Measurements from ENCODE around the gene ELOVL4.

Gene ELOVL4

DNA sequence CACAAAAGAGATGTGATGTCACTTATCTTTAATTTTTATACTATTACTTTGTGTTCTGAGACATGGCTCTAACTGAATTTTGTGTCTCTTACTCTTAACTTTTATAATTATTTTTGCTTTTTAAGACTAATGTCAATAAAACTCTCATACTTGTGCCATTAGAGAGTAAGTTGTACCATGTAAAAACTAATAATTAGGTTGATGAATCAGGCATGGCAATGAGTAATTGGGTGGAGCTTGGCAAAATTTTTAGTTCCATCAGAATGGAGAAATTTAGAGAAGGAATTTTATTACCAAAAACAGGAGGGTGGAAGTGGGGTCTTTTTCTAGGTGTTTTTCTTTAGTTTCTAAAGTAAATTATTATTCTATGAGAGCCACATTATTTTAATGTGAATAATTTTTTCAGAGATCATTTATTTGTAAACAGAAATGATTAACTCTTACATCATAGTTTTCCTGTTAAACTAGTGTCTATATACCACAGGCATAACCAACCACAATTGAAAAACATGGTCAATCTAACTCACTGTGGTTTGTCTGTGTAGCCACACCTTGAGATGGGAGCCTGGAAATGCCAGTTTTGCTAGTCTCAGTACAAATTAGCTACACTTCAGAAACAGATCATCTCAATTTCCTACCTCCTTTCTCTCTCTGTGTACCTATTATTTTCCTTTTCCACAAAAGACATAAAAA is 51.8 kb downstream of the ELOVL4 start:
- DNase-seq (ENCODE audit: insufficient read length, low spot score) (no peak), FAIRE-seq (no peak)
- TF ChIP-seq, protein P1, sequence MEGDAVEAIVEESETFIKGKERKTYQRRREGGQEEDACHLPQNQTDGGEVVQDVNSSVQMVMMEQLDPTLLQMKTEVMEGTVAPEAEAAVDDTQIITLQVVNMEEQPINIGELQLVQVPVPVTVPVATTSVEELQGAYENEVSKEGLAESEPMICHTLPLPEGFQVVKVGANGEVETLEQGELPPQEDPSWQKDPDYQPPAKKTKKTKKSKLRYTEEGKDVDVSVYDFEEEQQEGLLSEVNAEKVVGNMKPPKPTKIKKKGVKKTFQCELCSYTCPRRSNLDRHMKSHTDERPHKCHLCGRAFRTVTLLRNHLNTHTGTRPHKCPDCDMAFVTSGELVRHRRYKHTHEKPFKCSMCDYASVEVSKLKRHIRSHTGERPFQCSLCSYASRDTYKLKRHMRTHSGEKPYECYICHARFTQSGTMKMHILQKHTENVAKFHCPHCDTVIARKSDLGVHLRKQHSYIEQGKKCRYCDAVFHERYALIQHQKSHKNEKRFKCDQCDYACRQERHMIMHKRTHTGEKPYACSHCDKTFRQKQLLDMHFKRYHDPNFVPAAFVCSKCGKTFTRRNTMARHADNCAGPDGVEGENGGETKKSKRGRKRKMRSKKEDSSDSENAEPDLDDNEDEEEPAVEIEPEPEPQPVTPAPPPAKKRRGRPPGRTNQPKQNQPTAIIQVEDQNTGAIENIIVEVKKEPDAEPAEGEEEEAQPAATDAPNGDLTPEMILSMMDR (IDR thresholded peaks at IDR 0.05; ENCODE audit: insufficient read depth, missing control alignments): no peak

GRCh38 chr6:79894939-79895338 is 52.4 kb downstream of the ELOVL4 start:
- FAIRE-seq (no peak), DNase-seq (ENCODE audit: insufficient read length, low spot score) (no peak)
- TF ChIP-seq, protein P1 (IDR thresholded peaks at IDR 0.05; ENCODE audit: insufficient read depth, missing control alignments): no peak

- TF ChIP-seq, protein P1 (IDR thresholded peaks at IDR 0.05; ENCODE audit: insufficient read depth, missing control alignments): no peak
- no peak for FAIRE-seq
- DNase-seq (ENCODE audit: insufficient read length, low spot score): no peak
These were observed 58.8 kb downstream of the ELOVL4 start for GRCh38 chr6:79888587-79888986.

DNA sequence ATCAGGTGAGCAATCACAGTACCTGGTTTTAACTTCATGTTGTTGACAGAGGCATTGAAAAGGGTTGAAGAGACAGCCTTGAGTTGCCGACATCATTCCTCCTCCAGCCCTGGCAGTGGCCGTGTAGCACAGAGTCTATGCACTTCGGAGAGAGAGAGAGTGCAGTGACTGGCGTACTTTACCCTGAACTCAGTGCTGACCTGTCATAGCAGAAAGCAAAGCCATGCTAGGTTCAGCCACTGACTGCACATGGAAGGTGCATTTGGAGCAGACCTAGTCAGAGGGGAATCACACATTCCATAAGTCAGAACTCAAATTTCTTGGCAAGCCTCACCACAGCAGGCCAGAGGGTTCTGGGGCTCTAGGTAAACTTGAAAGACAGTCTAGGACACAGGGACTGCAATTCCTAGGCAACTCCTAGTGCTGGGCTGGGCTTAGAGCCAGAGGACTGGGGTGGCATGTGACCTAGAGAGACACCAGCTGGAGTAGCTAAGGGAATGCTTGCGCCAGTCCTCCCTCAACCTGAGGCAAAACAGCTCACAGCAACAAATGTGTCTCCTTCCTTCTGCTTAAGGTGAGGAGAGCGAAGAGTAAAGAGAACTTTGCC is 69.1 kb downstream of the ELOVL4 start:
- no peak for FAIRE-seq
- no peak for DNase-seq (ENCODE audit: insufficient read length, low spot score)
- TF ChIP-seq, protein P1 (IDR thresholded peaks at IDR 0.05; ENCODE audit: insufficient read depth, missing control alignments): no peak

GRCh38 chr6:79874531-79875134 is 72.7 kb downstream of the ELOVL4 start:
- FAIRE-seq (no peak), DNase-seq (ENCODE audit: insufficient read length, low spot score) (no peak)
- TF ChIP-seq, protein P1 (IDR thresholded peaks at IDR 0.05; ENCODE audit: insufficient read depth, missing control alignments): no peak

DNA sequence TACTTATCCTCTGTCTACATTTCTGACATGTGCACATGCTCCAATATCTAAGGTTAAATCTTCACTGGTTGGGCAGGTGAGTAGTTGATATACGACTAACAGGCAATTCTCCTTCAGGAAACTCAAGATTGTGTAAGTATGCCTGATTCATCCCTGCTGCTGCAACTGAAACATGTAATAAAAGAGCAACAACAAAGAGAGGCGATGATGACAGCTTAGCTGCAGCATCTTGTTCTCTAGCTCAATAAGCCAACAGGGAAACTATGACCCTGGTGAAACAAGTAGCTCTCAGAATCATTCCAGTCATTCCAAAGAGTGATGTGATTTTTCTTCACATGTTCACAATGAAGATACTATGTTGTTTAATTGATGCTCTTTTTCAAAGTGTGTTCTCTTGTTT is 74.4 kb downstream of the ELOVL4 start:
- no peak for DNase-seq (ENCODE audit: insufficient read length, low spot score)
- peak; percentile 6 for FAIRE-seq

More for the DNA sequence above, 74.4 kb downstream of the ELOVL4 start:
- TF ChIP-seq, protein P1 (IDR thresholded peaks at IDR 0.05; ENCODE audit: insufficient read depth, missing control alignments): no peak
